GM18508 (cell line): Measurements from ENCODE around the gene GUCA2B.

Source experiments
- ATAC-seq: cut with Tn5 transposase; IDR thresholded peaks from one replicate; pipeline ENCODE4 v1.9.1; 2021; ENCODE audit warnings: moderate number of reproducible peaks; ENCODE audit not compliant: insufficient read depth, unreplicated experiment

GUCA2B gene

GRCh38 chr1:42183957-42184268, 30.7 kb downstream of the GUCA2B start:
- ATAC-seq, result no peak

- ATAC-seq, result no peak
Observed at GRCh38 chr1:42184616-42185015, 31.4 kb downstream of the GUCA2B start.

- ATAC-seq, result no peak
Observed at GRCh38 chr1:42186152-42186551, 32.9 kb downstream of the GUCA2B start.

- no peak for ATAC-seq
Observed at GRCh38 chr1:42189931-42190853, 37.0 kb downstream of the GUCA2B start.

GRCh38 chr1:42191319-42191718, 38.1 kb downstream of the GUCA2B start:
- no peak for ATAC-seq

GRCh38 chr1:42192106-42192505, 38.9 kb downstream of the GUCA2B start:
- no peak for ATAC-seq

- ATAC-seq, result no peak
Observed at GRCh38 chr1:42195841-42196240, 42.6 kb downstream of the GUCA2B start.

GRCh38 chr1:42198251-42198650, 45.0 kb downstream of the GUCA2B start:
- ATAC-seq, result no peak

GRCh38 chr1:42201986-42202385, 48.8 kb downstream of the GUCA2B start:
- no peak for ATAC-seq
